K562 (cell line): ENCODE results near the gene SERGEF. TPM values are rescaled to one million over a fixed set of nuclear protein-coding genes. Genes with fewer than 3 reads are reported as not detected.

Experiments
- ATAC-seq: fragments of 200-7000 bp; cut with Tn5 transposase; 3 replicates; pipeline ENCODE4 v1.9.1; 2020; ENCODE audit warnings: moderate library complexity
- BruUV-seq: library from RNA; stranded (reverse); fragments of 400-500 nt; replicated peaks from 2 replicates; lab custom pipeline; 2021; lab: Mats Ljungman, UMichigan
- CTCF ChIA-PET: fragments of 300-600 bp; formaldehyde crosslinking; extraction: SDS; loops from one replicate; lab custom pipeline; 2021; ENCODE audit warnings: low intra/inter-chr PET ratio; lab: Yijun Ruan, JAX
- POLR2A ChIA-PET: fragments of 300-600, 350-650 bp; sonication (Branson Sonifier 250); formaldehyde crosslinking; extraction: SDS; loops from one replicate; lab custom pipeline; 2021; ENCODE audit warnings: antibody characterized with exemption, inconsistent platforms; lab: Yijun Ruan, JAX
- DNase-seq, 4 experiments: peaks; one replicate each; pipeline versions ENCODE4 v3.0.0 to v3.0.0-alpha.2; 2011 to 2018; ENCODE audit warnings: low spot score in 3 of 4, mixed read lengths in 3 of 4; ENCODE audit errors: extremely low read depth in 1 of 4
- FAIRE-seq: peaks from 2 replicates; lab custom pipeline; 2011; peaks lifted over from hg19 to GRCh38; lab: Jason Lieb, UNC
- H2AFZ ChIP-seq: 2 replicates; pipeline ENCODE4 v1.6.0; 2011; ENCODE audit warnings: low read depth, low read length, control low read depth, inconsistent platforms
- H3K27ac ChIP-seq: fragments of 200-600 bp; 3 replicates; pipeline ENCODE4 v1.8.0; 2011; ENCODE audit warnings: low read depth, mild to moderate bottlenecking, control low read depth, inconsistent platforms, low read length, moderate library complexity, mixed read lengths; ENCODE audit errors: extremely low read depth
- H3K27me3 ChIP-seq, 2 experiments: fragments of 300-600 bp in 1 of 2; 2 replicates in 1 of 2; 3 replicates in 1 of 2; pipeline versions ENCODE4 v1.6.0 to v1.8.0; 2011; ENCODE audit warnings: inconsistent platforms in 2 of 2, low read length in 2 of 2, mild to moderate bottlenecking in 1 of 2, mixed read lengths in 1 of 2, moderate library complexity in 1 of 2; ENCODE audit not compliant: control insufficient read depth in 2 of 2, insufficient read depth in 2 of 2
- H3K36me3 ChIP-seq: fragments of 300-600 bp; 3 replicates; pipeline ENCODE4 v1.8.0; 2011; ENCODE audit warnings: mild to moderate bottlenecking, low read length, inconsistent platforms; ENCODE audit not compliant: control insufficient read depth, insufficient read depth
- H3K4me1 ChIP-seq, 2 experiments: fragments of 200-600 bp in 1 of 2; replicated peaks in 1 of 2; 2 replicates in 1 of 2; 3 replicates in 1 of 2; pipeline versions ENCODE4 v1.5.1 to v1.8.0; 2011; ENCODE audit warnings: inconsistent platforms in 2 of 2, low read length in 2 of 2, mild to moderate bottlenecking in 1 of 2, mixed read lengths in 1 of 2, moderate library complexity in 1 of 2; ENCODE audit not compliant: control insufficient read depth in 2 of 2, insufficient read depth in 2 of 2
- H3K4me2 ChIP-seq: 2 replicates; pipeline ENCODE4 v1.6.1; 2011; ENCODE audit warnings: low read length, control low read depth, inconsistent platforms, mixed read lengths; ENCODE audit not compliant: insufficient read depth
- H3K4me3 ChIP-seq: fragments of 200-600 bp; sonication (generic), shearing (Covaris generic); 2 replicates; pipeline ENCODE4 v1.5.1; 2016; ENCODE audit warnings: control low read depth, inconsistent platforms
- H3K79me2 ChIP-seq: fragments of 200-600 bp; 3 replicates; pipeline ENCODE4 v1.8.0; 2011; ENCODE audit warnings: low read length, inconsistent platforms; ENCODE audit not compliant: control insufficient read depth, insufficient read depth
- H3K9ac ChIP-seq, 2 experiments: 2 replicates each; pipeline versions ENCODE4 v1.6.0 to v1.6.1; 2011; ENCODE audit warnings: low read depth in 2 of 2, low read length in 2 of 2, control low read depth in 1 of 2, inconsistent platforms in 1 of 2, mild to moderate bottlenecking in 1 of 2, mixed read lengths in 1 of 2; ENCODE audit not compliant: insufficient read depth in 1 of 2
- H3K9me1 ChIP-seq: one replicate; pipeline ENCODE4 v1.6.0; 2011; ENCODE audit warnings: inconsistent platforms, mild to moderate bottlenecking, low read length, moderate library complexity; ENCODE audit not compliant: control insufficient read depth, insufficient read depth
- H3K9me3 ChIP-seq: replicated peaks from 2 replicates; pipeline ENCODE4 v1.5.1; 2011; ENCODE audit warnings: low read depth, low read length, inconsistent platforms; ENCODE audit not compliant: control insufficient read depth, insufficient read depth
- H4K20me1 ChIP-seq: replicated peaks from 2 replicates; pipeline ENCODE4 v1.6.1; 2011; ENCODE audit warnings: low read length, inconsistent platforms, mixed read lengths; ENCODE audit not compliant: control insufficient read depth, insufficient read depth
- ATF7 ChIP-seq: fragments of 450-650 bp; IDR thresholded peaks from 2 replicates; pipeline ENCODE4 v1.7.1; 2014; ENCODE audit warnings: mild to moderate bottlenecking, moderate library complexity
- FOXO4 ChIP-seq: fragments of 450-650 bp; formaldehyde crosslinking; IDR thresholded peaks from 2 replicates; pipeline ENCODE4 v1.4.0; 2020; ENCODE audit warnings: mild to moderate bottlenecking, moderate library complexity
- HMGXB4 ChIP-seq: sonication (generic); formaldehyde crosslinking; IDR thresholded peaks from 2 replicates; pipeline ENCODE4 v1.8.1; 2023; ENCODE audit warnings: mild to moderate bottlenecking, missing genetic modification reagents
- MITF ChIP-seq: IDR thresholded peaks from 2 replicates; pipeline ENCODE4 v1.6.1; 2014; ENCODE audit warnings: antibody characterized with exemption
- NR1H2 ChIP-seq: sonication (generic); formaldehyde crosslinking; IDR thresholded peaks from 2 replicates; pipeline ENCODE4 v1.4.0; 2020; ENCODE audit warnings: mild to moderate bottlenecking, missing genetic modification reagents
- PKNOX1 ChIP-seq: fragments of 450-650 bp; IDR thresholded peaks from 2 replicates; pipeline ENCODE4 v1.6.1; 2016
- SIX5 ChIP-seq, 2 experiments: IDR thresholded peaks; 2 replicates each; pipeline ENCODE4 v1.6.1; 2011; ENCODE audit warnings: low read length in 2 of 2, borderline replicate concordance in 1 of 2, low read depth in 1 of 2, mild to moderate bottlenecking in 1 of 2, moderate library complexity in 1 of 2; ENCODE audit not compliant: insufficient read depth in 1 of 2
- ZBTB9 ChIP-seq: fragments of 450-650 bp; formaldehyde crosslinking; IDR thresholded peaks from 2 replicates; pipeline ENCODE4 v1.4.0; 2020; ENCODE audit warnings: mild to moderate bottlenecking, moderate library complexity
- ZNF175 ChIP-seq: fragments of 200-800 bp; sonication (Bioruptor generic); IDR thresholded peaks from 2 replicates; pipeline ENCODE4 v1.6.1; 2016; ENCODE audit warnings: low read depth, mild to moderate bottlenecking, missing genetic modification characterization, missing compliant biosample characterization
- WGBS: fragments of 100-300 bp; shearing (Covaris generic); methylation state at CpG from one replicate; pipeline ENCODE4 v1.1.6; 2016; ENCODE audit warnings: low coverage, mixed read lengths; ENCODE audit not compliant: insufficient coverage; ENCODE audit errors: missing lambda C conversion rate; 5-methylcytosine and 5-hydroxymethylcytosine counted together
- in situ Hi-C: fragments of 300-500 bp; cut with MboI; formaldehyde crosslinking; loops from 4 replicates; pipeline ENCODE4 v1.15.0; 2018; ENCODE audit warnings: inconsistent platforms, mixed read lengths
- intact Hi-C: fragments of 100-400 bp; cut with micrococcal nuclease; formaldehyde crosslinking; loops from 2 replicates; pipeline ENCODE4 v1.14.2; 2022
- polyA plus RNA-seq, 8 experiments: library from polyadenylated mRNA; depleted of rRNA in 4 of 8; stranded (reverse) in 5 of 8; unstranded in 3 of 8; fragments of >200 nt; fragmentation: Nextera tagmentation in 2 of 8; fragmentation: Illumina TruSeq in 1 of 8; extraction: Ambion mirVana in 2 of 8; extraction: Trizol in 1 of 8; gene quantifications; 2 replicates each; pipeline versions ENCODE4 v1.2.1 to v1.2.3, GENCODE V29; 2011 to 2014; ENCODE audit warnings: inconsistent platforms in 1 of 8, missing spikeins in 1 of 8
- total RNA-seq, 7 experiments: library from RNA; depleted of rRNA in 6 of 7; stranded (reverse); fragments of >200 nt in 6 of 7; fragmentation: Illumina TruSeq in 2 of 7; extraction: Trizol in 2 of 7; gene quantifications; 2 replicates each; pipeline versions ENCODE4 v1.2.1 to v1.2.3, GENCODE V29; 2011 to 2021; ENCODE audit warnings: low replicate concordance in 1 of 7
- TF ChIP-seq, protein P1 (sequence below): fragments of 250-450 bp; sonication (Bioruptor Pico); IDR thresholded peaks from 2 replicates; pipeline ENCODE4 v1.8.0; 2022; ENCODE audit warnings: inconsistent platforms
- TF ChIP-seq, protein P2 (sequence below), 2 experiments: fragments of 250-450 bp in 1 of 2; fragments of 450-650 bp in 1 of 2; sonication (Bioruptor Pico) in 1 of 2; IDR thresholded peaks; 2 replicates each; pipeline versions ENCODE4 v1.6.1 to v1.8.0; 2016 to 2021; ENCODE audit warnings: mild to moderate bottlenecking in 2 of 2, moderate library complexity in 2 of 2, missing compliant biosample characterization in 1 of 2, missing genetic modification characterization in 1 of 2

SERGEF gene
- total and polyA plus RNA-seq, 9 of the 15 experiments (the other 6 are each of a cell fraction or from before 2014, with no cell fraction given), result 10.2 to 28.0 (median 19.9) TPM

- no peak overlapping the region for H3K4me2 ChIP-seq
- CTCF ChIA-PET, result no interaction called here
- H3K4me3 ChIP-seq, result no peak overlapping the region
- BruUV-seq, result no TSS peak
- H3K36me3 ChIP-seq, result no peaks in the 10 kb centered on the region
- no peak overlapping the region for H3K9ac ChIP-seq
- ATAC-seq (no peak), DNase-seq (no peak), FAIRE-seq (no peak)
- H2AFZ ChIP-seq, result no peak overlapping the region
- intact Hi-C loops (no loop called here), in situ Hi-C loops (no loop called here)
- H3K9me3 ChIP-seq, result no peaks in the 10 kb centered on the region
- H4K20me1 ChIP-seq, result no peaks in the 10 kb centered on the region
- H3K9me1 ChIP-seq, result no peaks in the 10 kb centered on the region
- H3K27ac ChIP-seq, result no peak overlapping the region
- H3K27me3 ChIP-seq, result peaks cover 2 to 50% of the 10 kb centered on the region in 2 experiments; a peak in 3 of 5 replicates
- POLR2A ChIA-PET, result no interaction called here
- no peaks in the 10 kb centered on the region for H3K4me1 ChIP-seq
- 0% methylated on average over 2 of the region's 2 CpGs for WGBS
- H3K79me2 ChIP-seq, result no peaks in the 10 kb centered on the region
- no peak for TF ChIP-seq FOXO4
- TF ChIP-seq ZBTB9 (CRISPR knock-in tag), result no peak
- no peak for TF ChIP-seq MITF
- TF ChIP-seq, protein P1, sequence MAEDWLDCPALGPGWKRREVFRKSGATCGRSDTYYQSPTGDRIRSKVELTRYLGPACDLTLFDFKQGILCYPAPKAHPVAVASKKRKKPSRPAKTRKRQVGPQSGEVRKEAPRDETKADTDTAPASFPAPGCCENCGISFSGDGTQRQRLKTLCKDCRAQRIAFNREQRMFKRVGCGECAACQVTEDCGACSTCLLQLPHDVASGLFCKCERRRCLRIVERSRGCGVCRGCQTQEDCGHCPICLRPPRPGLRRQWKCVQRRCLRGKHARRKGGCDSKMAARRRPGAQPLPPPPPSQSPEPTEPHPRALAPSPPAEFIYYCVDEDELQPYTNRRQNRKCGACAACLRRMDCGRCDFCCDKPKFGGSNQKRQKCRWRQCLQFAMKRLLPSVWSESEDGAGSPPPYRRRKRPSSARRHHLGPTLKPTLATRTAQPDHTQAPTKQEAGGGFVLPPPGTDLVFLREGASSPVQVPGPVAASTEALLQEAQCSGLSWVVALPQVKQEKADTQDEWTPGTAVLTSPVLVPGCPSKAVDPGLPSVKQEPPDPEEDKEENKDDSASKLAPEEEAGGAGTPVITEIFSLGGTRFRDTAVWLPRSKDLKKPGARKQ (CRISPR knock-in tag), result no peak
- TF ChIP-seq SIX5 (IDR thresholded peaks at IDR 0.05; ENCODE audit: borderline replicate concordance in 1 of 2, insufficient read depth in 1 of 2, low read depth in 1 of 2, low read length in 2 of 2), result no peak
- TF ChIP-seq ZNF175 (CRISPR knock-in tag), result no peak
- no peak for TF ChIP-seq NR1H2 (CRISPR knock-in tag)
- TF ChIP-seq HMGXB4 (CRISPR knock-in tag), result no peak
- no peak for TF ChIP-seq ATF7
- TF ChIP-seq PKNOX1, result no peak
- TF ChIP-seq, protein P2, sequence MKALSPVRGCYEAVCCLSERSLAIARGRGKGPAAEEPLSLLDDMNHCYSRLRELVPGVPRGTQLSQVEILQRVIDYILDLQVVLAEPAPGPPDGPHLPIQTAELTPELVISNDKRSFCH (CRISPR knock-in tag; IDR thresholded peaks at IDR 0.05), result no peak
- TF ChIP-seq, protein P2 (tag; IDR thresholded peaks at IDR 0.05), result no peak
These were observed 261.3 kb downstream of the SERGEF start for GRCh38 chr11:17751558-17751957.
